Measurements from ENCODE around the gene FBN3.
A peak's percentile ranks its signal among the peaks of the same experiment; 100 is the strongest.

The FBN3 gene

GRCh38 chr19:8149261-8150094, at the start of gene FBN3:
TSS of gene FBN3 (minus strand) at chr19:8149592. CDS start at chr19:8147480, 2,112 bp downstream.
- TF ChIP-seq CTCF (conservative IDR thresholded peaks at IDR 0.05; ENCODE audit: low read depth, low read length): no peak
- no peak for DNase-seq (ENCODE audit: low read depth)
- peak within 1 kb of the TSS; percentile 4 for H3K4me3 ChIP-seq (ENCODE audit: low read length)

- no peak for DNase-seq (ENCODE audit: low read depth)
- no peak for TF ChIP-seq CTCF (conservative IDR thresholded peaks at IDR 0.05; ENCODE audit: low read depth, low read length)
- no peak overlapping the region for H3K4me3 ChIP-seq (ENCODE audit: low read length)
These were observed 47.0 kb upstream of the FBN3 start for GRCh38 chr19:8196271-8196927.

GRCh38 chr19:8194528-8195267, 45.3 kb upstream of the FBN3 start:
- DNase-seq (ENCODE audit: low read depth): no peak
- TF ChIP-seq CTCF (conservative IDR thresholded peaks at IDR 0.05; ENCODE audit: low read depth, low read length): no peak
- H3K4me3 ChIP-seq (ENCODE audit: low read length): no peak overlapping the region

- no peak overlapping the region for H3K4me3 ChIP-seq (ENCODE audit: low read length)
- no peak for TF ChIP-seq CTCF (conservative IDR thresholded peaks at IDR 0.05; ENCODE audit: low read depth, low read length)
- DNase-seq (ENCODE audit: low read depth): no peak
These were observed 42.9 kb upstream of the FBN3 start for GRCh38 chr19:8192221-8192820.

GRCh38 chr19:8185343-8186068, 36.1 kb upstream of the FBN3 start:
- no peak for TF ChIP-seq CTCF (conservative IDR thresholded peaks at IDR 0.05; ENCODE audit: low read depth, low read length)
- H3K4me3 ChIP-seq (ENCODE audit: low read length): no peak overlapping the region
- no peak for DNase-seq (ENCODE audit: low read depth)

- no peak overlapping the region for H3K4me3 ChIP-seq (ENCODE audit: low read length)
- DNase-seq (ENCODE audit: low read depth): no peak
- TF ChIP-seq CTCF (conservative IDR thresholded peaks at IDR 0.05; ENCODE audit: low read depth, low read length): no peak
These were observed 34.9 kb upstream of the FBN3 start for GRCh38 chr19:8184274-8184673.

Measured in retinal pigment epithelial cell (primary cell).